ENCODE results near the gene PDE4C.

- TF ChIP-seq CTCF (conservative IDR thresholded peaks at IDR 0.05; ENCODE audit: low read depth, low read length) (no peak), EZH2 (IDR thresholded peaks at IDR 0.05; ENCODE audit: low read length, unreplicated experiment) (no peak), EZH2phosphoT487 (IDR thresholded peaks at IDR 0.05; ENCODE audit: borderline replicate concordance, low read length) (no peak)
Measured at GRCh38 chr19:18264971-18265540, 38.8 kb upstream of the PDE4C start.

All from PC-3 (cell line).